NCI-H2171 treated with DMSO at 0.1 percent for 48 hours (cell line): Measurements from ENCODE around the gene GALNT9.

Experiments used
- DNase-seq: peaks from one replicate; lab custom pipeline; 2025; lab: John Stamatoyannopoulos, UW

GALNT9 gene

DNA sequence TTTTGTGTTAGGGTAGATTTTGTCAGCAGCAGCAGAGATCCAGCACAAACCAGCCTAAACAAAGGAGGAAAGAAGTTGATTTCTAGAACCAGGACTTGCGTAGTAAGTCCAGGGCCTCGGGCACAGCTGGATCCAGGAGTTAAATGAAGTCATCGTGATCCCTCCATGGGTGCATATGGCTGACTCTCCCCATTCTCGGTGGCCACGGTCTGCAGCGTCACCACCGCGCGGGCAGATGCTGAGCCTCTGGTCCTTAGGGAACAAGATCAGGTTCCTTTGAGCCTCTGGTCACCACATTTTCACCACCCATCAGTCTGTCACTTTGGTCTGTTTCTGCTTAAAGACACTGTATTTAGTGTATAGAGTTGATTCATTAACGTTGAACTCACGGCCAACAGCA is 14.8 kb upstream of the GALNT9 start:
- no peak for DNase-seq

DNA sequence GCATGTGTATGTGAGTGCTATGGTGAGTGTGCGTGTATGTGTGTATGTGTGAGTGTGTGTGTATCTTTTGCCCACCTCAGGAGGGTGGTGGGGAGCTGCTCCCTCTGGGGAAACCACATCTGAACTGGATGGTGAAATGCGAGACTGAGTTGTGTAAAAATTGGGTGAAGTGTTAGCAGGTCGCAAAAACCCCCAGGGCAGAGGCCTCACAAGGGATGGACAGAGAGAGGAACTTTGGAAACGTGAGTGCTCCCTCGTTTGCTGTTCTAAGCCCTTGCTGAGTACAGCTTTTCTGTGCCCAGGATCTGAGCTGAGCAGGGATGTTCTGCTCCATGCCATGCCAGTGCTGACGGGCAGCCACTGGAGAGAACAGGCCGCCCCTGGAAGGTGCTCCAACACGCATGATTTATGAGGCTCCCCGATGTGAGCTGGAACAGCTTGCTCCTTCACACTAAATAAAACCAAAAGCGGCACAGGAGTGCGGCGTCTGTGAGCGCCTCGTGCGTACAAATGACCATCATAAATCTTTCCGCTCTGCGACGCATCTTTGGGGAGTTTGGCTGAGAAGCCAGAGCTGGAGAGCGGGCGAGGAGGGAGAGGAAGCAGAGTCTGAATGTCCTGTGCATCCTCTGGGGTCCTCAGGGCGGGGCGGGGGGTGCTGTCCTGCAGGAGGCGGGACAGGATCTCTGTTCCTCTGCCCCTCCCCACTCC is 14.1 kb upstream of the GALNT9 start:
- DNase-seq, result no peak

DNA sequence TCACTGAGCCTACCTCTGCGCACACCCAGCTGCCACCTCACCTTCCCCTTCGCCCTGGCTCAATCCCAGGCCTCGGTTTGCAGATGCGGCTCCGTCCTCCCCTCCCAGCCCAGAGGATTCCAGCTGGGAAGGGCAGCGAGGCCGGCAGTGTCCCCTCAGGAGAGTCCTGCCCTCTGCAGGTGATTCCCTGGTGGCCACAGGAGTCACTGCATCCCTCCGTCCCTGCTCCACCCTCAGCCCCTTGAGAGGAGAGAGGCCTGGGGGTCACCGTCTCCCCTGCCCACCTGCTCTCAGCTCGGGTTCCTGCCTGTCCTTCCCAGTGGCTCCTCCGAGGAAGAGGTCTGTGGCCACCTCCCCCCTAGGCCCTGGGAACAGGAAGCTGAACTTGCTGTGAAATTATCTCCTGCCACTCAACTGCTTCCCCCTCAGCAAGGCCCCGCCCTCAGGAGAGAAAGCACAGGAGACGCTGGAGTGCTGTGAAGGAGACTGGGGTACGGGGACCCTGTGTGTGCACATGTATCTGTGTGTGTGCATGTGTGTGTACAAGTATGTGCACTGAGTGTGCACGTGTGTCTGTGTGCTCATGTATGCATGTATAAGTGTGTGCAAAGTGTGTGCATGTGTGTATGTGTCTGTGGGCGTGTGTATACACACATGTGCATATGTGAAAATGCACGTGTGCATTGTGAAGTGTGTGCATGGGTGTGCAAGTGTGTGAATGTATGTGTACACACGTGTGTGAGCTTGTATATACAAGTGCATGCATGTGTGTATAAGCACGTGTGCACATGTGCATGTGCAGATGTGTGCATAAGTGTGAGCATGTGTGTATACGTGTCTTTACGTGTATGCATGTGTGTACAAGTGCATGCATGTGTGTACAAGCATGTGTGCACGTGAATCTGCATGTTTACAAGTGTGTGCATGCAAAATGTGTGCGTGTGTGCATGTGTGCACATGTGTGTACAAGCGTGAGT is 13.2 kb upstream of the GALNT9 start:
- no peak for DNase-seq

DNA sequence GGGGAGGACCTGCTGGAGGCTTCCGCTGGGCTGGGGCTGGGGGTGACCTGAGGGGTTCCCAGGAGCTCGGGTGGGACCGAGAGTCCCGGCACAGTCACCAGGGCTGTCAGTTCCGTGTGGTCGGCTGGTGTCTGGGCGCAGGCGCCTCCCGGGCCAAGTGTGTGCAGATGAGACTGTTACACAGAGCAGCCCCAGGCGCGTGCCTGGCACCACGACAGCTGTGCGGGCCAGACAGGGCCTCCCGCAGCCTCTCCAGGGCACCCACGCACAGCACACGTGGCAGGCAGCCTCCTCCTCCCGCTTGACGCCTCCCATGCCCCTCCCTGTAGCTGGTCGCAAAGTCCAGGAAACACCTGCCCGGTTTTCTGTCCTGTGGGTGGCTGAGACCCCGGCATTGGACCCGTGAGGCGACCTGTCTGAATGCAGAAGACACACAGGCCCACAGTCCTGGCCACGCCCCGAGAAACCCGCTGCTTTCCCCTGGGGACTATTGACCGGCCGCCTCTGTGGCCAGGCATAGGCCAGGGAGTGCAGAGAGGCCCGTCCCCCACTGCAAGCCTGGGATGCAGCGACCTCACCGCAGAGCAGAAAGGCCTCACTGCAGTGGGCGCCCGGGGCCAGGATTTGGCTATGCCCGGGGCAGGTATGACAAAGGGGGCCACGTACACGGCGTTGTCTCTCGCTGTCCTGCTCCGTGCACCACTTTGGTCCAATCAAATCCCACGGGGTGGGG is 12.1 kb upstream of the GALNT9 start:
- DNase-seq, result no peak

DNA sequence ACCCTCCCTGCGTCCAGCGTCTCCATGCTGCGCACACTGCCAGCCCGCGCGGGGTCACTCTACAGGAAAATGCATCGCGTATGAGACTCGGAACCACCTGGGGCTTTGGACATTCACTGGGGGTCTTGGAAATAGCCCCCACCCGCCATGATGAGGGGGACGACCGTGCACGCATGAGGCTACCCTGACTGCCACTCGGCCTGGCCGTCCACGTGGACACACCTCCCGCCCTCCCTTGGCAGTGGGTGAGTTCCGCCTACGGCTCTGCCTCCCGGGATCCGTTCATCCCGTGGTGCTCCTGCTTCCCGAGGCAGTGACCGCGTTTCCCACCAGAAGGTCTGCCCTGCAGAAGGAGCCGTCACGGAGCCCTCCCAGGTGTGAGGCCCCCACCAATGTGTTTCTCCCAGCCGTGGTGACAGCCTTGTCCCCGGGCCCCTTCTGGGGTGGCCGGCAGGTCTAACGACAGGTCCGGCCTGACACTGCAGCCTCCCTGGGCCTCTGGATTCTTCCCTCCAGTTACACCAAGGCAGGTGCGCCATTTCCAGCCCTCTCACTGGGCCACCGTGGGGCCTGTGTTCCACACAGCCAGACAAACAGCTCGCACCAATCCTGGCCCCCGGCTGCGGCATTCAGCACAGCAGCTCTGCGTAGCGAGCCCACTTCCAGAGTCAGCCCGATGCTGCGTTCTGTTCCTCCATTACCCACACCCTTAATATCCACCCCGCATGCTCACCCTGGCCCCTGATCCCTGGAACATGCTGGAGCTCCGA is 11.1 kb upstream of the GALNT9 start:
- DNase-seq, result no peak

DNA sequence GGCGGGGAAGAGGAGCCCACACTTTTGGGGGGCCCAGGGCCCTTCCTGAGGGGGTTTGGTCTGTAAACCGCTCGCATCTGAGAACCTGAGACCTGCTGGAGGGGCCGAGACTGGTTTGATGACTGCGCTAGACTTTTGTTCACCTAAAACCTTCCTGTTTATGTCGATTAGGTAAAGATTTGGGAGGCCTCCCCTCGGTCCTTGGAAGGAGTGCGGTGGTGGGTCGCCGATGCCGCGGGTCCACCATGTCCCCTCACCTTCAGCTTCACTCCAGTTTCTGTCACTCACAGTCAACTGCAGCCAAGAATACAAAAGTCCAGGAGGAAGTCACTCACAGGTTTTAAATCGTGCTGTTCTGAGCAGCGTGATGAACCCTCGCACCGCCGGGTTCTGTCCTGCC is 10.5 kb upstream of the GALNT9 start:
- no peak for DNase-seq

DNA sequence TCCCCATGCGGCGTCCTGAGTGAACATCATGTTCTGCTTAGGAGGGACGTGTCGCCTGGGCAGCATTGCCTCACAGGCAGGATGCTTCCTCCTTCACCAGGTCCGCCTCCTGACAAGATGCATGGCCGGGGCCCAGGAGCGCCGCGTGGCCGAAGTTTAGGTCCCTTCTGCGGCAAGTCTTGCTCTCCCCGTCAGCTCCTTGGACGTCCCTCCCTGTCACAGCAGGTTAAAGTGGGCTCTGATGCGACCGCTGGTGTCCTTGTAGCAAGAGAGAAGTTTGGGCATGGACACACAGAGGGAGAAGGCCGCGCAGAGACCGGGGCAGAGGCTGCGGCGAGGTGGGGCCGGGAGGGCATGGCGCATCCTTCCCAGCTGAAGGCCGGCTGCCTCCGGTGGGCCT is 9.4 kb upstream of the GALNT9 start:
- DNase-seq, result no peak

DNA sequence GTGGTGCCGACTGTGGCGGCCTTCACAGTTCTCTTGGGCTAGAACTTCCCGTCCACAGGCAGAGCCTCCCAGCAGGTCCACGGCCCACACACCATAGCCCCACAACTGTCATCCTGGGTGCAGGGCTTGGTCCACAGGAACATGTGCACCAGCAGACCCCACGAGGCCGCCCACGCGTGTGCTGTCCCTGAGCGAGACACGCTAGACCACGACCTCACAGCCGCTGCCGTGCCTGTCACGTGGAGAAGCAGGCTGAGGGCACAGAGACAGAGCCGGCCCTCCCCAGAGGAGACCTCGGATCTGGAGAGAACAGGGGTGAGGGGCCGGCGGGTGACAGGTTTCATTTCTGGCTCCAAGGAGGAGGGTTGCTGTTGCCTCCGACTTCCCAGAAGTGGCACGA is 8.9 kb upstream of the GALNT9 start:
- DNase-seq, result no peak

DNA sequence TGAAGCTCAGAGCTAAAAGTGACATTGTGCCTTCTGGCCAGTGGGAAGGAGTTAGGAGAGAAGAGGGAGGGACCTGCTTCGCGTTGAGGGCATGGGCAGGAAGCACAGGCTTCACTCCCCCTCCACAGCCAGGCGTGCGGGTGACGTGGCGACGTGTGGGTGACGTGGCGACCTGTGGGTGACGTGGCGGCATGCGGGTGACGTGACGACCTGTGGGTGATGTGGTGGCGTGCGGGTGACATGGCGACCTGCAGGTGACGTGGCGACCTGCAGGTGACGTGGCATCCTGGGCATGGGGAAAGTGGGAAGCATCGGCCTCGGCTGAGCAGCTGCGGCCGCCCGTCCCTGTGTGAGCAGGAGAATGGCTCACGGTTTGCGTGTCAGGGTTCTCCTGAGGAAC is 8.2 kb upstream of the GALNT9 start:
- no peak for DNase-seq

DNA sequence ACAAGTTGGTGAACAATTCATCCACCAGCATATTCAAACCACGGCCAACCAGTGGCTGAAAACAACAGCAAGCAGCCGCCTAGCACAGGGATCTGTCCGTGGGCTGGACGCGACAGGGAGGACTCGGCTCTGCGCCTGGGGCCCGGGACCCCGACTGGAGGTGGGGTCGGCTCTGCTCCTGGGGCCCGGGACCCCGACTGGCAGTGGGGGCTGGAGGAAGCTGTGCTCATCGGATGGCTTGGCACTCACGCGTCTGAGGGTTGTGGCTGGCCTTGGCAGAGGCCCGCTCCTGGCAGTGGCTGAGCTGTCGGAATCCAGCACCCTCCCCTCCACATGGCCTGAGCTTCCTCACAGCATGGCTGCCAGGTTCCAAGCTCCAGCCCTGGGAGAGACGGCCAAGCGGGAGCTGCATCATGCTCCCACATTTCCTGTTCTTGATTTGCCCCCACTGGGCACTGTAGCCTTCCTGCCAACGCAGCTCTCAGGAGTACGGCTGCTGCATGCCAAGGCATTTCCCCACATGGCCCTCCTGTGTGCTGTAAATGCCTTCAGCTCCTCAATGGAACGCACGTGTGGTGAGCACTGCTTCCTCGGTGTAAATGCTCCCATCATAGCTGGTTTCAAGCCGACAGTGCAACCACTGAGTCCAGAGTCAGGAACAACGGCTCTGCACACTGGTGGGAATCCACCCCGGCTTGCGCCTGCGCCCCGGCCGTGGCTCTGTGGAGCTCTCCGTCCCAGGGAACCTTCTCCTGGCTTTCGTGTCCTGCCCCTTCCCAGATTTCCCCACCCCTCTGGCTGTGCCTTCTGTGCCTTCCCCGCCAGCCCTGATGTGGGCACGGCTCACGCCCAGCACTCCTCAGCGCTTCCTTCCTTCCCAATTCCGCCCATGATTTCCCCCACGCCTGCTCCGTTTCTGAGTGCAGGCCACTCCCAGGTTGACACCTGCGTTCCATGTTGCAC is 7.3 kb upstream of the GALNT9 start:
- DNase-seq, result no peak

DNA sequence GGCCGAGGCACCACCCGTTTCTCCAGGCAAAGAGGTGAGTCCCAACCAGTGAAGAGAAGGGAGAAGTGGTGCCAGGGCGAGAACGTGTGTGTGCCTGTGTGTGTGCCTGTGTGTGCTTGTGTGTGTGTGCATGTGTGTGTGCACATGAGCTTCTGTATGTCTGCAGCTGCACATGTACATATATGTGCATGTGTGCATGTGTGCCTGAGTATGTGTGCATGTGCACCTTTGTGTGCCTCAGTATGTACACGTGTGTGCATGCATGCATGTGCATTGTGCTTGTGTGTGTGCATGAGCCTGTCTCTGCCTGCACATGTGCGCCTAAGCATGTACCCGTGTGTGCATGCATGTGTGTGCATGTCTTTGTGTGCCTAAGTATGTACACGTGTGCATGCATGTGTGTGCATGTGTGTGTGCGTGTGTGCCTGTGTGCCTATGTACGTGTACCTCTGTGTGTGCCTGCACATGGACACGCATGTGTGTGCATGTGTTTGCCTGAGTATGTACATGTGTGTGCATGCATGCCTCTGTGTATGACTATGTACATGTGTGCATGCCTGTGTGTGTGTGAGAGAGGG is 5.9 kb upstream of the GALNT9 start:
- no peak for DNase-seq

DNA sequence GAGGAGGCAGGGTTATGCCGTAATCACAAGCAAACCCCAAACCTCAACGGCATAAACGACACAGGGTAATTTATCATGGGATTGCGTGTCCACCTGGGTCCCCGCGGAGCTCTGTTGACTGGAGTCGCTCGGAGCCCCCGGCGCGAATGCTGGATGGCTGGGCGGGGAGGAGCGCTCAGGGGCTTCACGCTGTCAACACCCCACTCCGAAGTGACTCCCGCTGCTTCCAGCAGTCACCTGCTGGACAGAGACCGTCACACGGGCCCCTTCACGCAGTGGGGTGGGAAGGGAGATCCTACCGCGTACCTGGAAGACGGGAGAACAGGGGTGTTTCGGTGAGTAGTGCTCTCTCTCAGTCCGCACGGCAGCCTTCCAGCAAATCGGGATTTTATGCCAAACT is 4.4 kb upstream of the GALNT9 start:
- no peak for DNase-seq

DNA sequence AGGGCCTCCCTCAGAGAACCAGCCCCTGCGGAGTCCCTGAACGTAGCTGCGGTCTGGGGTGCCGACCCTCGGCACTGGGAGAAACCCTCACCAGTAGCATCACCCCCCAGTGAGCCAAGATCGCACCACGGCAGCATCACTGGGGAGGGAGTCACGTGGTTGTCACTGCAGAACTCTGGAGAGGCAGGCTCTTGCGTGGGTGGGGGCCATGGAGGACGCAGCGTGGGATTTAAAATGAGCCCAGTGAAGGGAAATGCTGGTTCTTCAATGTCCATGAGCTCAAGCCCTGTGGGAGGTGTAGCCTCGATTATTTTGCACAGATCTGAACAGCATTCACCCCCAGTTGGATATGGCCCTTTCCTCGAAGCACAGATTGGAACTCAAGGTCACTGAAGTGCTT is 3.9 kb upstream of the GALNT9 start:
- no peak for DNase-seq

DNA sequence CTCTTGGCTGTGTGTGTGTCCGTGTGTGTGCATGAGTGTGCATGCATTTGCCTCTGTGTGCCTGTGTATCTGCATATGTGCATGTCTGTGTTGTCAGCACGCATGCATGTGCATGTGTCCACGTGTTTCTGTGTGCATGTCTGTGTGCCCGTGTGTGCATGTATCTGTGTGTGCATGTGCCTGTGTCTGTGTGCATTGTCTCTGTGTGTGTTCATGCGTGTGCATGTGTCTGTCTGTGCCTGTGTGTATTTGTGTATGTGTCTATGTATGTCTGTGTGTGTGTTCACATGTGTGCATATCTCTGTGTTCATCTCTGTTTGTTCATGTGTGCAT is 1.1 kb upstream of the GALNT9 start:
- DNase-seq, result no peak

DNA sequence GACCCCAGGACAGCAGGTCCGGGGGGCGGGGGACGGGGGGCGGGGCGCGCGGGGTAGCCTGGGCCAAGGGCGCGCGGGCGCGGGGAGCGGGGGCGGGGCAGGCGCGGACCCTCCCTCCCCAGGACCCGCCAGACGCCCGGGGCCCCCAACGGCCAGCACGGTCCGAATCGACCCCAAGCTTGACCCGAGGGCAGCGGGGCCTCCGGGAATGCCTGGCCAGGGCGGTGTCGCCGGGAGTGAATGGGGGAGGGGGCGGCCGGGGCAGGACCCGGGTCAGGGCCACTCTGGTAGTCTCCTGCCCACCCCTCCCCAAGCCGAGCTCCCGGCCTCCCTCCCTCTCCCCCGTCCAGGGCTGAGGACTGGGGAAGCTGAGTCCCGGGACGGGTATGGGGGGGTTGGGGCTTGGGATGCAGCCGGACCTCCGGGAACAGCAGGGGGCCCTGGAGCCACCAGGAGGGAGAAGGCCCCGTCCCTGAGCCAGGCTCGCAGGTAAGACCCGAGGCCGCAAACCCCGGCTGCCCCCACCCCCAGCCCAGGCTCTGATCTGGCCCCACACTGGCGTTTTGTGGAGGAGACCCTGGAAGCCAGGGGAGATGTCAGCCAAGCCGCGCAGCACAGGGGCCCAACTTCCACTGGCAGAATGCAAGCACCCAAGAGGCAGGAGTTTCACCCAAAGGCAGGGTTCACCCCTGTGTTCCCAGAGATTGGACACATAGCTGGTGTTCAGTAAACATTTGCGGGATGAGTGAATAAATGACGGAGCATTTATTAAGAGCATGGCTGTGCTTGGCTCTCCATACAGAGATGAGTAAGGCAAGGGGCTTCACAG is 545 bp upstream of the GALNT9 start:
- DNase-seq, result no peak

DNA sequence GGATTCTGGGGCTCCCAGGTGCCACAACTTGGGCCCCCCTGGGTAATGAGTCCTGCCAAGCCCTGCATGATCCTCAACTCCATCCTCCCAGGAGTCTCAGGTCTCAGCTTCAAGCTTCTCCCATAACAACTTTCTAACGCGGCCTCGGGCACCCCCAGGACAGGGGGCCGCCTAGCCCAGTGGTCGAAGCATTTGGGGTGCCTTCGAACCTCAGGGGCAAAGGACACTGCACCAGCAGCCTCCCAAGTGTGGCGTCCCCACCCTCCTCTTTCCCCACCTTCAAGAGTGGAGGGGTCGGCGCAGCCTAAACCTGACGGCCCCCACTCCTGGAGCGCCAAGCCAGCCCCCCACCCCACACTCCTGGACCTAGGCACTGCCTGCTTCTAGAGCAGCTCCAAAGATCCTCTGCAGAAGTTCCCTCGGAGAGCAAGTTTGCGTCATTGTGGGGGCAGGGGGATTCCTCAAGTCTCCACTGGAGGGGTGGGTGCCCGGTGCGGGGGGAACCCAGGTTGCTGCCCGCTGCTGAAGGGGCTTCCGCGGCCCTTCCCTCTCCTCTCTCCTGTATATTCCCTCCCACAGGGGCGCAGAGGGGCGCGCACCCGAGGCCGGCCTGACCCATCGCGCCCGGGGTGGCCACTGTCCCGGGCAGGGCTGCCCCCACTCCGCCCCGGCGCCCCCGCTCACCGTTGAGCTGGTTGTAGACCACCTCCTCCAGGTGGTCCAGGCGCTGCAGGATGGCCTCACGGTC is 933 bp downstream of the GALNT9 start:
- DNase-seq, result no peak

DNA sequence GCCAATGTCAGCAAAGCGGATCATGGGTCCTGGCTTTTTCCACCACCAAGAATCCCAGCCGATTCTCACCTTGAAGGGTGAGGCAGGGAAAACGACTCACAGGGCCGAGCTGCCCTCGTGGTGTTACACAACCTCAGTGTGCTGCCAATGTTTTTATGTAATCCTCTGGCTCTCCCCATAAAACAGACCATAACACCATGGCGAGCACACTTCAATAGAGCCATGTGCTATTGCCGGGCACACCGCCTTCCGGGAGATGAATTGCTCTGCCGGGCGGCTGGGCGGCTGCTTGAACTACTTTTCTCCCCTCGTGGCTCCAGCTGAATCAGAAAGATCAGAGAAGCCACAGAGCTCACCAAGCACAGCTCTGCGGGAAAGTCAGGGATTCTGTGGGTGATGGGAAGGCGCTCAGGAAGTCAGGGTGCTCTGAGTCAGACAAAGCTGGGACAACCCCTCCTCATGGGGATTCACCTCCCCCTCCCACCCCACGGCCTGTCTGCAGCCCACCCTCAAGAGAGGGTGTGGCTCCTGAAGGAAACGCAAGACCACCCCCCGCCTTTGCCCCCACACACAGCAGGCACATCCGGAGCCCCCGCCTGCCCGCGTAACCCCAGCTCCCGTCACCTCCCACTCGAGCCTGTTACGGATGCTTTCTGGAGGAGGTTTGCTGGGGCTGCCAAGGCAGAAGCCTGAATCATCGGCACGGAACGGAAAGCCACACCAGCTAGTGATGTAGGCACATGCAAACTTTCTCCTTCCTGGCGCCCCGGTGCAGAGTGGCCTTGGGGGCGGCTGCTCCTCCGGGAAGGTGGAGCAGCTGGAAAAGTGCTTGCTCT is 1.8 kb downstream of the GALNT9 start:
- no peak for DNase-seq

DNA sequence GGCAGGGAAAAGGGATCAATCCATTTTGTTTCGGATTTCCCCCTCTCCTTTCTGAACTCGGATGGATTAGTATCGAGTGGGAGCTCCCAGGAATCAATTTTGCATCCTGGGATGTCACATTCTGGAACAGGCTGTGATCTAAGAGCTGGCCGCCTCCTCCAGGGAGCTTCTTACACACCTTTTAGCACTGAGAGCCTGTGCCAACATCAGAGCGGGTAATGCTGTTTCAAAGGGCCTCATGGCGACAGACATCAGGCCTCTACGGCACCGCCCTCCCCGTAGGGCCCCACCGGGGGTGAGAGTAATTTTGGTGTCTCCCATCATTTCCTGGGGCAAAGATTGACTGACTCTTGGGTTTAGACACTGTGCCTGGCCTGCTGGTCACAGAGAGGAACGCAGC is 2.7 kb downstream of the GALNT9 start:
- no peak for DNase-seq
